GM18505 (cell line): ENCODE data around the gene MARCOL.
"Not testable (repeated sequence)": the region's sequence is repeated elsewhere in the genome, so short reads cannot be mapped to it uniquely, and the experiment has no call there.

ENCODE experiments used
- ATAC-seq: cut with Tn5 transposase; IDR thresholded peaks from one replicate; pipeline ENCODE4 v1.9.1; 2021; ENCODE audit not compliant: unreplicated experiment
- POLR2A ChIP-seq: IDR thresholded peaks from 4 replicates; pipeline ENCODE4 v1.6.1; 2011; ENCODE audit warnings: borderline replicate concordance; ENCODE audit not compliant: insufficient read depth, insufficient read length; ENCODE audit errors: extremely low read depth

MARCOL gene

GRCh38 chr5:148230240-148230639, 8.1 kb upstream of the MARCOL start:
- TF ChIP-seq POLR2A, result no peak
- no peak for ATAC-seq

- ATAC-seq, result no peak
- TF ChIP-seq POLR2A, result no peak
Observed at GRCh38 chr5:148237785-148238417, 424 bp upstream of the MARCOL start.

GRCh38 chr5:148248894-148249293, 10.6 kb downstream of the MARCOL start:
- TF ChIP-seq POLR2A, result no peak
- no peak for ATAC-seq

GRCh38 chr5:148255456-148255855, 17.1 kb downstream of the MARCOL start:
- ATAC-seq, result no peak
- TF ChIP-seq POLR2A, result no peak

GRCh38 chr5:148259288-148259687, 21.0 kb downstream of the MARCOL start:
- TF ChIP-seq POLR2A, result no peak
- no peak for ATAC-seq

GRCh38 chr5:148261221-148261620, 22.9 kb downstream of the MARCOL start:
- no peak for TF ChIP-seq POLR2A
- no peak for ATAC-seq

- TF ChIP-seq POLR2A, result no peak
- ATAC-seq, result no peak
Observed at GRCh38 chr5:148267962-148268361, 29.6 kb downstream of the MARCOL start.

GRCh38 chr5:148268566-148268965, 30.2 kb downstream of the MARCOL start, which contains the start of gene SPINK13:
Gene SPINK13, plus strand, starts transcription at chr5:148268794. Its CDS starts 1,279 bp downstream, at chr5:148270073.
- ATAC-seq, result no peak
- no peak for TF ChIP-seq POLR2A

- not testable (repeated sequence) for ATAC-seq
Observed at GRCh38 chr5:148275129-148275528, 36.8 kb downstream of the MARCOL start.

GRCh38 chr5:148280893-148281292, 42.6 kb downstream of the MARCOL start:
- not testable (repeated sequence) for ATAC-seq

GRCh38 chr5:148281336-148281735, 43.0 kb downstream of the MARCOL start:
- not testable (repeated sequence) for ATAC-seq

- no peak for ATAC-seq
- no peak for TF ChIP-seq POLR2A
Observed at GRCh38 chr5:148290271-148291195, 52.2 kb downstream of the MARCOL start.
